ENCODE measurements around the gene METTL6. TPM values are rescaled to one million over a fixed set of nuclear protein-coding genes. Genes with fewer than 3 reads are reported as not detected.

METTL6 gene
- total RNA-seq, 2 donors from 2014 or later = 22.3 to 24.8 TPM

DNA sequence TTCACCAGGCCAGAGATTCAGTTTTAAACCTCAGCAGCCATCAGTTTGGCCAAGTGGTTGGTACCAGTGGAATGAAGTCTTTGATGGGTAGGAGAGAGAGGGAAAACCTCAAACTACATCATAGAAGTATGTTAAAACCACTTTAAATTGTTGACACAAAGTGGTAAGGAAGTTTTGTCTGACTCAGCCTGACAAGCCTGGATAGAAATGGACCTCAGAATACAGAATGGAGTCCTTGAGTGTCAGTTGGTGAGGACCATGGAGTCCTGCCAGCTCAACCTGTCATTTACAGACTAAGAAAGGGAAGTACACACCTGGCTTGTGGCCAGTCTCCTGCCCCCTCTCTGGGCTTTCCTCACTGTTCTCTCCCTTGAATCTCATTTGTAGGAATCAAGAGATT is 12.1 kb upstream of the METTL6 start:
- Histone ChIP-seq H3K27me3 (ENCODE audit: control insufficient read depth, insufficient read depth, low read length, poor library complexity, severe bottlenecking) (no peaks in the 10 kb centered on the region), H3K9me3 (ENCODE audit: control insufficient read depth, low read length) (no peaks in the 10 kb centered on the region), H3K4me3 (ENCODE audit: low read length) (no peak overlapping the region), H3K9ac (ENCODE audit: extremely low read depth, low read length, poor library complexity, severe bottlenecking) (no peak overlapping the region), H3K4me1 (ENCODE audit: control insufficient read depth, insufficient read depth, low read length) (no peaks in the 10 kb centered on the region), H3K27ac (ENCODE audit: low read depth, low read length) (no peak overlapping the region), H3K36me3 (ENCODE audit: control insufficient read depth, insufficient read depth, low read length) (peaks cover 85% of the 10 kb centered on the region)
- Mint-ChIP-seq H3K4me3 (no peak overlapping the region), H3K27me3 (ENCODE audit: insufficient read depth) (no peaks in the 10 kb centered on the region), H3K4me1 (no peaks in the 10 kb centered on the region), H3K9me3 (no peaks in the 10 kb centered on the region), H3K36me3 (ENCODE audit: low read depth) (peaks cover 67% of the 10 kb centered on the region), H3K27ac (no peak overlapping the region)
- TF ChIP-seq, protein P1, sequence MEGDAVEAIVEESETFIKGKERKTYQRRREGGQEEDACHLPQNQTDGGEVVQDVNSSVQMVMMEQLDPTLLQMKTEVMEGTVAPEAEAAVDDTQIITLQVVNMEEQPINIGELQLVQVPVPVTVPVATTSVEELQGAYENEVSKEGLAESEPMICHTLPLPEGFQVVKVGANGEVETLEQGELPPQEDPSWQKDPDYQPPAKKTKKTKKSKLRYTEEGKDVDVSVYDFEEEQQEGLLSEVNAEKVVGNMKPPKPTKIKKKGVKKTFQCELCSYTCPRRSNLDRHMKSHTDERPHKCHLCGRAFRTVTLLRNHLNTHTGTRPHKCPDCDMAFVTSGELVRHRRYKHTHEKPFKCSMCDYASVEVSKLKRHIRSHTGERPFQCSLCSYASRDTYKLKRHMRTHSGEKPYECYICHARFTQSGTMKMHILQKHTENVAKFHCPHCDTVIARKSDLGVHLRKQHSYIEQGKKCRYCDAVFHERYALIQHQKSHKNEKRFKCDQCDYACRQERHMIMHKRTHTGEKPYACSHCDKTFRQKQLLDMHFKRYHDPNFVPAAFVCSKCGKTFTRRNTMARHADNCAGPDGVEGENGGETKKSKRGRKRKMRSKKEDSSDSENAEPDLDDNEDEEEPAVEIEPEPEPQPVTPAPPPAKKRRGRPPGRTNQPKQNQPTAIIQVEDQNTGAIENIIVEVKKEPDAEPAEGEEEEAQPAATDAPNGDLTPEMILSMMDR (conservative IDR thresholded peaks at IDR 0.05) = no peak
- DNase-seq = no peak

DNA sequence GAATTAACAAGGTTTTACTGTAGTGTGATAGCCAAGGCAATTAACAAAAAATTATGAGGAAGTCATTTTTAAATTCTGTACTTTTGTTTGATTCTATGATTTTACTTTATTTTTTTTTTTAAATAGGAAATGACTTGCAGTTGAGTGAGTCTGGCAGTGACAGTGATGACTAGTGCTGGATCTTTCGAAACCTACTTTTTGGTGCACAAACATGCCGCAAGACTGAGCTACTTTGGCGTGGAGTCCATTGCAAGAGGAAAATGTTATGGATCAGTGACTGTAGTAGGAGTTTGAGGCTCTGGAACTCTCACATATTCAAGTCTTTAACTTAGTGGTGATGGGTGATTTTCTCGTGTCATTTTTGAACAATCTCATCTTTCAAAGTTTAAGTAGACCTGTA is 11.6 kb upstream of the METTL6 start:
- TF ChIP-seq, protein P1 (conservative IDR thresholded peaks at IDR 0.05) = no peak
- Histone ChIP-seq H3K4me3 (ENCODE audit: low read length) (no peak overlapping the region), H3K9ac (ENCODE audit: extremely low read depth, low read length, poor library complexity, severe bottlenecking) (no peak overlapping the region), H3K27me3 (ENCODE audit: control insufficient read depth, insufficient read depth, low read length, poor library complexity, severe bottlenecking) (no peaks in the 10 kb centered on the region), H3K36me3 (ENCODE audit: control insufficient read depth, insufficient read depth, low read length) (peaks cover 90% of the 10 kb centered on the region), H3K9me3 (ENCODE audit: control insufficient read depth, low read length) (no peaks in the 10 kb centered on the region), H3K4me1 (ENCODE audit: control insufficient read depth, insufficient read depth, low read length) (no peaks in the 10 kb centered on the region), H3K27ac (ENCODE audit: low read depth, low read length) (no peak overlapping the region)
- Mint-ChIP-seq H3K4me1 (no peaks in the 10 kb centered on the region), H3K27ac (no peak overlapping the region), H3K27me3 (ENCODE audit: insufficient read depth) (no peaks in the 10 kb centered on the region), H3K4me3 (no peak overlapping the region), H3K36me3 (ENCODE audit: low read depth) (peaks cover 71% of the 10 kb centered on the region), H3K9me3 (no peaks in the 10 kb centered on the region)
- no peak for DNase-seq
- 99 to 100% methylated on average over 3 of the region's 4 CpGs for WGBS, 2 experiments (ENCODE audit: insufficient coverage in 1 of 2, insufficient read length in 1 of 2)

DNA sequence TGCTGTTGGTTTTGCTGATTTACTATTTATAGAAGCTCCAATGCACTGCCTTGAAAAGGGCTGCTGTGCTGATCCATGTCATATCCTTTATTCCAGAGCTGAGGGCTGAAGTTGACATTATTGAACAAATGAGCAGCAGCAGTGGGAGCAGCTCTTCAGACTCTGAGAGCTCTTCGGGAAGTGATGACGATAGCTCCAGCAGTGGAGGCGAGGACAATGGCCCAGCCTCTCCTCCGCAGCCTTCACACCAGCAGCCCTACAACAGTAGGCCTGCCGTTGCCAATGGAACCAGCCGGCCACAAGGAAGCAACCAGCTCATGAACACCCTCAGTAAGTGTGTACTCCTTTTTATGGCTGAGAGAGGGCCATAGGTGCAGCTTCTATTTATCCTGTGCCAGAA is 8.9 kb upstream of the METTL6 start:
- WGBS, 2 experiments (ENCODE audit: insufficient coverage in 1 of 2, insufficient read length in 1 of 2) = 89 to 91% methylated on average over 4 to 6 of the region's 6 CpGs
- Histone ChIP-seq H3K9ac (ENCODE audit: extremely low read depth, low read length, poor library complexity, severe bottlenecking) (no peak overlapping the region), H3K9me3 (ENCODE audit: control insufficient read depth, low read length) (no peaks in the 10 kb centered on the region), H3K4me3 (ENCODE audit: low read length) (no peak overlapping the region), H3K27me3 (ENCODE audit: control insufficient read depth, insufficient read depth, low read length, poor library complexity, severe bottlenecking) (no peaks in the 10 kb centered on the region), H3K36me3 (ENCODE audit: control insufficient read depth, insufficient read depth, low read length) (peaks cover 89% of the 10 kb centered on the region), H3K27ac (ENCODE audit: low read depth, low read length) (no peak overlapping the region), H3K4me1 (ENCODE audit: control insufficient read depth, insufficient read depth, low read length) (no peaks in the 10 kb centered on the region)
- Mint-ChIP-seq H3K9me3 (no peaks in the 10 kb centered on the region), H3K36me3 (ENCODE audit: low read depth) (peaks cover 73% of the 10 kb centered on the region), H3K4me1 (no peaks in the 10 kb centered on the region), H3K27ac (no peak overlapping the region), H3K4me3 (no peak overlapping the region), H3K27me3 (ENCODE audit: insufficient read depth) (no peaks in the 10 kb centered on the region)
- no peak for DNase-seq
- TF ChIP-seq, protein P1 (conservative IDR thresholded peaks at IDR 0.05) = no peak

All from endodermal cell (in vitro differentiated cells).